Measurements from ENCODE around the gene TGFBR3L.
A peak's percentile ranks its signal among the peaks of the same experiment; 100 is the strongest.
"Not testable (repeated sequence)": the region's sequence is repeated elsewhere in the genome, so short reads cannot be mapped to it uniquely, and the experiment has no call there.

The TGFBR3L gene

DNA sequence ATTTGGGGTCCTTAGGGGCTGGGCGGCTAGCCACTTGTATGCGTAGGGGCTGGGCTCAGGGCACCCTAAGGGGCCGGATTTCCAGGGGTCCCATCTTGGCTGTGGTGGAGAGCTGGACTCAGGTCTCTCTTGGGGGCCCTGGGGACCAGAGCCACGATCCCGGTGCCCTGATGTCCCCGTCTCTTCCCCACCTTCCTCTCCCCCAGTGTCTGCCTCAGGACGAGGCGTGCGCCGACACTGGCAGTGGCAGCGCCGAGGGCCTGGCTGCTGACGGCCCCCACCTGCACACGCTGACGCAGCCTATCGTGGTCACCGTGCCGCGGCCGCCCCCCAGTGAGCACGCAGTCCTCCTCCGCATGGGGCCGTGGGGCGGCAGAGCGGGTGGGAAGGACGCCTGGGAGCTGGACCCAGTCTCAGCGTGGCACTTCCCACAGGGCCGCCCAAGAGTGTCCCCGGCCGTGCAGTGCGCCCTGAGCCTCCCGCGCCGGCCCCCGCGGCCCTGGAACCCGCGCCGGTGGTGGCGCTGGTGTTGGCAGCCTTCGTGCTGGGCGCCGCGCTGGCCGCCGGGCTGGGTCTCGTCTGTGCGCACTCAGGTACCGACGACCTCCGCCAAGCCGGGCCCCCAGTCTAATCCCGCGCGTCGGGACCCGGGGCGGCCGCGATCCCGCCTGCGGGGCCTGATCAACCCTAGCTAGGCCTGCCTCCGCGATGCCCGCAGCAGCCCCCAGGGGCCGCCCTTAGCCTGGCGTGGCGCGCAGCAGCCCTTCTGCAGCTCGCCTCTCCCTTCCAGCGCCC, 2.8 kb downstream of the TGFBR3L start:
- DNase-seq (ENCODE audit: low read depth in 2 of 2): peak in 1 of 2 donors; percentile 49

GRCh38 chr19:7918062-7918614, 3.5 kb downstream of the TGFBR3L start:
- DNase-seq (ENCODE audit: low read depth in 2 of 2): not testable (repeated sequence)

GRCh38 chr19:7918615-7919421, 4.2 kb downstream of the TGFBR3L start:
- no peak for DNase-seq (ENCODE audit: low read depth in 2 of 2)

DNA sequence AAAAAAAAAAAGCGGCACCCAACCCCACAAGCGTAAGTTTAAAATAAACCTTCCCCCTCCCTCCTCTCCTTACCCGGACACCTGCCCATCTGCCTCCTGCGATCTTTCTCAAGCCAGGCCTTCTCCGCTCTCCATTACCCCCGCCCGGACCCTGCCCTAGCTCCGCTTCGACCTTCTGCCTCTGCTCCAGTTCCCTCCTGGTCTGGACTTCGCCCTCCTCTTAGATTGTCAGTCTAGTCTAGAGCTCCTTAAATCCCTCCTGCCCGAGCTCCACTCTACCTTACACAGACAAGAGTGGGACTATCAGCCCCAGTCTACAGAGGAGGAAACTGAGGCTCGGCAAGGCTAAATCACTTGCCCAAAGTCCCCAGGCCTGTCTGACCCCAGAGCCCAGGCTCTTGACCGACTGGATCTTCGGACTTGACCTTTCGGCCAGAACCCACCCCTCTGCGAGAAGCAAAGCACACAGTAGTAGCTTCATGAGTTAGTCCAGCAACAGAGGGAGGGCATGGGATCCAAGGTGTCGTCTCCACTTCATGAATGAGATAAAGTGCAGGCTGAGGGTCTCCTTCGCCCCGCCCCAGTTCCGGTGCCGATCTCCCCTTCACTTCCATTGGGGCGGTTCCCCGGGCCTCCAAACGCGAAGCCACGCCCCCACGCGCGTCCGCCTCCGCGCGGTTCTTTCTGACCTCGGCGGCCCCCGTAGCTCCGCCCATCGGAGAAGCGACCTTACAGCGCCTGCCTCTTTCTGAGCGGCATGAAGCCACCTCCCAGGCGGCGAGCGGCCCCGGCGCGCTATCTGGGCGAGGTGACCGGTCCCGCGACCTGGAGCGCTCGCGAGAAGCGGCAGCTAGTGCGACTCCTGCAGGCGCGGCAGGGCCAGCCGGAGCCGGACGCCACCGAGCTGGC, 5.2 kb downstream of the TGFBR3L start, which contains the start of gene SNAPC2:
SNAPC2 (plus strand) TSS at position 729 of the 909 bp plus-strand sequence; CDS start at position 758, 29 bp downstream.
- DNase-seq (ENCODE audit: low read depth in 2 of 2): peak; percentile 93

DNA sequence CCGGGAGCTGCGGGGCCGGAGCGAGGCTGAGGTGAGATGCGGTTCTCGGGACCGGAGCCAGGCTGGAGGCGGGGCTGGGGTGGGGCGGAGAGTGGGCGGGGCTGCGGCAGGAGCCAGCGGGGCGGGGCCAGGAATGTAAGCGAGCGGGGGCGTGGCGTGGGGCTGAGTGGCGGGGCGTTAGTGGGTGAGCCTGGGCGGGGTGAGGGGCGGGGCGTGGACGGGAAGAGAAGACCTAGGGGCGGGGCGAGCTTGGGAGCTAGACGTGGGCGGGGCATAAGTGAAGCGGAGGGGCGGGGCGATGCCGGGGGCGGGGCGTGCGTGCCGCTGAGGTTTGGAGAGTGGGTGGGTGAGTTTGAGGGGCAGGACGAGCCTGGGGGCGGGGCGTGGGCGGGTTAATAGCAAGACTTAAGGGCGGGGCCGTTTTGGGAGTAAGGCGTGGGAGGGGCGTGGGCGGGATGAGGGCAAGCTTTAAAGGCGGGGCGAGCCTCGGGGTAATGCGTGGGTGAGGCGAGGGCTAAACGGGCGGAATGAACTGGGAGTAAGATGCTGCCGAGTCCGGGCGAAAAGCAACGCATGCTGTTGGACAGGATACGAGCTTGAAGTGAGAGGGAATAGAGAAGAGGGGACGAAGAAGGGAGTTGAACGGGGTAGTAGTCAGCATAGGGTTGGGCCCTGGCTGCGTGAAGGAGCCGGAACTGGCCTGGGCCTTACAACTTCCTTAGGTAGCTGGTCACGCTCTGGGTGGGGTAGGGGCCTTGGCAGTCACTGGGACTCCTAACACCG, 6.1 kb downstream of the TGFBR3L start:
- DNase-seq (ENCODE audit: low read depth in 2 of 2): peak; percentile 100

- DNase-seq (ENCODE audit: low read depth in 2 of 2): no peak
Observed at GRCh38 chr19:7921302-7921966, 6.8 kb downstream of the TGFBR3L start.

GRCh38 chr19:7921967-7922835, 7.6 kb downstream of the TGFBR3L start:
- DNase-seq (ENCODE audit: low read depth in 2 of 2): no peak

GRCh38 chr19:7922836-7923195, 8.2 kb downstream of the TGFBR3L start:
- no peak for DNase-seq (ENCODE audit: low read depth in 2 of 2)

- no peak for DNase-seq (ENCODE audit: low read depth in 2 of 2)
Observed at GRCh38 chr19:7923295-7924191, 8.9 kb downstream of the TGFBR3L start.

GRCh38 chr19:7924241-7924640, 9.6 kb downstream of the TGFBR3L start:
- DNase-seq (ENCODE audit: low read depth in 2 of 2): no peak

GRCh38 chr19:7924651-7925170, 10.1 kb downstream of the TGFBR3L start:
- no peak for DNase-seq (ENCODE audit: low read depth in 2 of 2)

DNA sequence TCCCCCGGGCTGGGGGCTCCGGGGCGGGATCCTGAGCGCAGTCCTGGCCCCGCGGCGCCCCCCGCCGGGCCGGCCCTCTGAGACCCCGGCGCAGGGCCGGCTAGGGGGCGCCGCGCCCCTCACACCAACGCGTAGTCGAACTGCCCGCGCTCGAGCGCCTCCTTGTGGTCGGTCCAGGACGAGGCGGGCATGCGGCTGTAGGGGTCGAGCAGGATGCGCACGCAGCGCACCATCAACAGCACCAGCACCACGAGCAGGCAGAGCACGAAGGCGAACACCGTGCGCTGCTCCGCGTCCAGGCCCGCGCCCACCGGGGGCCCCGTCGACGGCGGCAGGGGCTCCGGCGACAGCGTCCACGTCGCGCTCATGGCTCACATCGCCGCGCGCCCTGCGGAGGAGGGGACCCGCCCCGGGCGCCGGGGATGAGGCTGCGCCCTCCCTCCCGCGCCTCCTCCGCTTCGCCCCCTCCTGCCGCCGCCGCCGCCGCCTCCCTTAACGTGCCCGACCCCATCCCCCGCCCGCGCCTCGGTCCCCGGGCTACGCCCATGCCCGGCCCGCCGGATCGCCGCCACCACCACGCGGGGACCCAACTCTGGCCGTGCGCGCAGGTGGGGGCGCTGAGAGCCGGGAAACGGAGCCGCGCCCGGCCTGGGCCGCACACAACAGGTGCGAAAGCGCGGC, 10.7 kb downstream of the TGFBR3L start:
- DNase-seq (ENCODE audit: low read depth in 2 of 2): peak; percentile 48 to 71

GRCh38 chr19:7926021-7926726, 11.5 kb downstream of the TGFBR3L start, which contains the start of gene CTXN1:
TSS of gene CTXN1 (minus strand) at chr19:7926135. CDS start at chr19:7925538, 597 bp downstream.
- DNase-seq (ENCODE audit: low read depth in 2 of 2): peak in 1 of 2 donors; percentile 69

- no peak for DNase-seq (ENCODE audit: low read depth in 2 of 2)
Observed at GRCh38 chr19:7926727-7927604, 12.3 kb downstream of the TGFBR3L start.

- DNase-seq (ENCODE audit: low read depth in 2 of 2): no peak
Observed at GRCh38 chr19:7927605-7928333, 13.1 kb downstream of the TGFBR3L start.

Measured in stimulated activated CD8-positive, alpha-beta memory T cell treated with anti-CD3 and anti-CD28 coated beads, Interleukin-7, amount 100 ng/mL, for 4 hours (primary cell).